Lung (tissue), 12 donors: ENCODE measurements around the gene ATF7IP2. TPM values are rescaled to one million over a fixed set of nuclear protein-coding genes. Genes with fewer than 3 reads are reported as not detected.

ENCODE experiments used
- ATAC-seq: fragments of 200-7000 bp; cut with Tn5 transposase; one replicate; pipeline ENCODE4 v1.9.1; 2020; ENCODE audit warnings: moderate number of reproducible peaks; ENCODE audit not compliant: insufficient read depth, low FRiP score
- DNase-seq, 3 donors: peaks; one replicate each; pipeline ENCODE4 v3.0.0-alpha.2; 2013 to 2017
- H3K27ac ChIP-seq, 2 donors: one replicate each; pipeline ENCODE4 v1.5.1; 2013; ENCODE audit warnings: mild to moderate bottlenecking in 2 of 2, moderate library complexity in 2 of 2, control low read depth in 1 of 2, inconsistent platforms in 1 of 2, low read depth in 1 of 2, low read length in 1 of 2
- H3K27me3 ChIP-seq, 3 donors: one replicate each; pipeline ENCODE4 v1.5.1; 2013; ENCODE audit warnings: low read length in 2 of 3; ENCODE audit not compliant: control insufficient read depth in 3 of 3, insufficient read depth in 3 of 3
- H3K36me3 ChIP-seq, 4 donors: one replicate each; pipeline ENCODE4 v1.5.1; 2013; ENCODE audit warnings: low read length in 4 of 4, mild to moderate bottlenecking in 1 of 4, moderate library complexity in 1 of 4; ENCODE audit not compliant: control insufficient read depth in 4 of 4, insufficient read depth in 4 of 4
- H3K4me1 ChIP-seq, 5 donors: one replicate each; pipeline ENCODE4 v1.5.1; 2013; ENCODE audit warnings: low read length in 5 of 5, mild to moderate bottlenecking in 2 of 5, moderate library complexity in 1 of 5; ENCODE audit not compliant: control insufficient read depth in 5 of 5, insufficient read depth in 5 of 5
- H3K4me3 ChIP-seq: one replicate; pipeline ENCODE4 v1.5.1; 2013; ENCODE audit warnings: mild to moderate bottlenecking, control low read depth, moderate library complexity
- H3K9ac ChIP-seq, 2 donors: one replicate each; pipeline ENCODE4 v1.5.1; 2013; ENCODE audit warnings: low read length in 2 of 2, control low read depth in 1 of 2; ENCODE audit not compliant: insufficient read depth in 1 of 2
- H3K9me3 ChIP-seq, 4 donors: one replicate each; pipeline ENCODE4 v1.5.1; 2013; ENCODE audit warnings: low read length in 3 of 4, mild to moderate bottlenecking in 1 of 4, moderate library complexity in 1 of 4; ENCODE audit not compliant: control insufficient read depth in 4 of 4, insufficient read depth in 3 of 4
- WGBS, 2 donors: extraction: QIAGEN DNeasy Blood & Tissue Kit; methylation state at CpG; one replicate each; pipeline ENCODE4 v1.1.7; 2013; 5-methylcytosine and 5-hydroxymethylcytosine counted together
- polyA plus RNA-seq, 2 donors: library from polyadenylated mRNA; stranded (reverse); fragments of 200-250 nt; gene quantifications; one replicate each; pipeline ENCODE4 v1.2.1, GENCODE V29; 2013
- total RNA-seq, 2 donors: library from RNA; depleted of rRNA in 1 of 2; stranded (reverse); fragments of >200 nt in 1 of 2; gene quantifications; one replicate each; pipeline ENCODE4 v1.2.1, GENCODE V29; 2014 to 2021
- TF ChIP-seq, protein P1 (sequence below): IDR thresholded peaks from 2 replicates; pipeline ENCODE4 v1.5.1; 2012; ENCODE audit warnings: mild to moderate bottlenecking; ENCODE audit errors: control extremely low read depth, extremely low read depth
- donor health status: control.
- donor health status: control.
- donor health status: Bipolar disorder and iron deficiency.
- donor health status: healthy.
- donor health status: DM: yes; HTN: yes; CAD: no.

The ATF7IP2 gene
- total and polyA plus RNA-seq, 4 donors, result 7.3 to 18.0 (median 14.5) TPM

GRCh38 chr16:10387188-10387617 is 1.3 kb downstream of the ATF7IP2 start:
- H3K9me3 ChIP-seq, result peaks cover 0 to 5% (median 0%) of the 10 kb centered on the region in 4 donors
- DNase-seq (peak in 1 of 3 donors; percentile 5), ATAC-seq (no peak)
- no peaks in the 10 kb centered on the region for H3K36me3 ChIP-seq
- H3K4me3 ChIP-seq, result no peak overlapping the region
- WGBS, 2 donors, result 71 to 73% methylated on average over 5 of the region's 5 CpGs
- no peaks in the 10 kb centered on the region for H3K27me3 ChIP-seq
- peaks cover 0 to 7% (median 0%) of the 10 kb centered on the region in 5 donors for H3K4me1 ChIP-seq
- H3K27ac ChIP-seq, result no peak overlapping the region
- no peak overlapping the region for H3K9ac ChIP-seq
- TF ChIP-seq, protein P1, sequence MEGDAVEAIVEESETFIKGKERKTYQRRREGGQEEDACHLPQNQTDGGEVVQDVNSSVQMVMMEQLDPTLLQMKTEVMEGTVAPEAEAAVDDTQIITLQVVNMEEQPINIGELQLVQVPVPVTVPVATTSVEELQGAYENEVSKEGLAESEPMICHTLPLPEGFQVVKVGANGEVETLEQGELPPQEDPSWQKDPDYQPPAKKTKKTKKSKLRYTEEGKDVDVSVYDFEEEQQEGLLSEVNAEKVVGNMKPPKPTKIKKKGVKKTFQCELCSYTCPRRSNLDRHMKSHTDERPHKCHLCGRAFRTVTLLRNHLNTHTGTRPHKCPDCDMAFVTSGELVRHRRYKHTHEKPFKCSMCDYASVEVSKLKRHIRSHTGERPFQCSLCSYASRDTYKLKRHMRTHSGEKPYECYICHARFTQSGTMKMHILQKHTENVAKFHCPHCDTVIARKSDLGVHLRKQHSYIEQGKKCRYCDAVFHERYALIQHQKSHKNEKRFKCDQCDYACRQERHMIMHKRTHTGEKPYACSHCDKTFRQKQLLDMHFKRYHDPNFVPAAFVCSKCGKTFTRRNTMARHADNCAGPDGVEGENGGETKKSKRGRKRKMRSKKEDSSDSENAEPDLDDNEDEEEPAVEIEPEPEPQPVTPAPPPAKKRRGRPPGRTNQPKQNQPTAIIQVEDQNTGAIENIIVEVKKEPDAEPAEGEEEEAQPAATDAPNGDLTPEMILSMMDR, result no peak

GRCh38 chr16:10388988-10389387 is 3.1 kb downstream of the ATF7IP2 start:
- ATAC-seq (no peak), DNase-seq (no peak)
- no peak overlapping the region for H3K27ac ChIP-seq
- H3K4me3 ChIP-seq, result no peak overlapping the region
- TF ChIP-seq, protein P1, result no peak
- 73 to 74% methylated on average over 5 of the region's 5 CpGs for WGBS, 2 donors
- no peaks in the 10 kb centered on the region for H3K27me3 ChIP-seq
- H3K9me3 ChIP-seq, result peaks cover 0 to 5% (median 0%) of the 10 kb centered on the region in 4 donors
- no peaks in the 10 kb centered on the region for H3K36me3 ChIP-seq
- peaks cover 0 to 7% (median 0%) of the 10 kb centered on the region in 5 donors for H3K4me1 ChIP-seq
- H3K9ac ChIP-seq, result no peak overlapping the region

DNA sequence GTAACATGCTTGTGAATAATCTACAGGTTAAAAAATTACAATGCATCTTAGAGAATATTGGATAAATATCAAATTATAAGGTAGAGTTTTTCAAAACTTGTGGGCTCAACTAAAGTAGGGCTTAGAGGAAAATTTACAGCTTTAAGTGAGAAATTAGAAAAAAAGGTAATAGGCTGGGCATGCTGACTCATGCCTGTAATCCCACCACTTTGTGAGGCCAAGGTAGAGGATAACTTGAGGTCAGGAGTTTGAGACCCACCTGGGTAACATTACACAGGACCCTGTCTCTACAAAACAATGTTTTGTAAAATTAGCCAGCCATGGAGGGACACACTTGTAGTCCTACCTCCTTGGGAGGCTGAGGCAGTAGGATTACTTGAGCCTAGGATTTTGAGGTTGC is 4.5 kb downstream of the ATF7IP2 start:
- no peak overlapping the region for H3K9ac ChIP-seq
- DNase-seq, result no peak
- no peak overlapping the region for H3K4me3 ChIP-seq
- no peaks in the 10 kb centered on the region for H3K27me3 ChIP-seq
- H3K27ac ChIP-seq, result no peak overlapping the region
- TF ChIP-seq, protein P1, result no peak
- no peaks in the 10 kb centered on the region for H3K36me3 ChIP-seq
- H3K9me3 ChIP-seq, result peaks cover 0 to 1% (median 0%) of the 10 kb centered on the region in 4 donors
- ATAC-seq, result no peak
- peaks cover 0 to 7% (median 0%) of the 10 kb centered on the region in 5 donors for H3K4me1 ChIP-seq

DNA sequence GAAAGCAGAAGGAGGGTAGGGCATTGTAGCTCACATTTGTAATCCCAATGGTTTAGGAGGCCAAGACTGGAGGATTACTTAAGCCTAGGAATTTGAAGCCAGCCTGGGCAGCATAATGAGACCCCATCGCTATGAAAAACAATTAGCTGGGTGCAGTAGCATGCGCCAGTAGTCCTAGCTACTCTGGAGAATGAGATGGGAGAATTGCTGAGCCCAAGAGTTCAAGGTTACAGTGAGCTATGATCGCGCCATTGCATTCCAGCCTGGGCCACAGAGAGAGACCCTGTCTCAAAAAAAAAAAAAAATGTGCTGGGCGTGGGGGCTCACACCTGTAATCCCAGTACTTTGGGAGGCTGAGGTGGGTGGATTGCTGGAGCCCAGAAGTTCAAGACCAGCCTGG is 5.0 kb downstream of the ATF7IP2 start:
- DNase-seq, result no peak
- H3K4me3 ChIP-seq, result no peak overlapping the region
- peaks cover 0 to 1% (median 0%) of the 10 kb centered on the region in 4 donors for H3K9me3 ChIP-seq
- H3K9ac ChIP-seq, result no peak overlapping the region
- WGBS, 2 donors, result 97 to 98% methylated on average over 5 of the region's 5 CpGs
- no peak overlapping the region for H3K27ac ChIP-seq
- no peaks in the 10 kb centered on the region for H3K27me3 ChIP-seq
- H3K4me1 ChIP-seq, result peaks cover 0 to 7% (median 0%) of the 10 kb centered on the region in 5 donors
- ATAC-seq, result no peak
- TF ChIP-seq, protein P1, result no peak
- H3K36me3 ChIP-seq, result no peaks in the 10 kb centered on the region
